MG63 (cell line): ENCODE measurements around the gene ATOH7. TPM values are rescaled to one million over a fixed set of nuclear protein-coding genes. Genes with fewer than 3 reads are reported as not detected.
A peak's percentile ranks its signal among the peaks of the same experiment; 100 is the strongest.
"Not testable (repeated sequence)": the region's sequence is repeated elsewhere in the genome, so short reads cannot be mapped to it uniquely, and the experiment has no call there.

ENCODE experiments used
- DNase-seq: peaks from one replicate; pipeline ENCODE4 v3.0.0-alpha.2; 2020
- H3K27me3 ChIP-seq: fragments of 250-450 bp; sonication (Bioruptor Pico); 2 replicates; pipeline ENCODE4 v1.5.1; 2020; ENCODE audit warnings: mild to moderate bottlenecking, moderate library complexity
- H3K36me3 ChIP-seq: fragments of 250-450 bp; sonication (Bioruptor Pico); 2 replicates; pipeline ENCODE4 v1.5.1; 2020; ENCODE audit warnings: mild to moderate bottlenecking, moderate library complexity
- H3K4me3 ChIP-seq: fragments of 250-450 bp; sonication (Bioruptor Pico); 2 replicates; pipeline ENCODE4 v1.5.1; 2020; ENCODE audit warnings: mild to moderate bottlenecking, moderate library complexity
- H3K9me3 ChIP-seq: fragments of 250-450 bp; sonication (Bioruptor Pico); 2 replicates; pipeline ENCODE4 v1.5.1; 2020; ENCODE audit warnings: mild to moderate bottlenecking, moderate library complexity
- total RNA-seq: library from RNA; depleted of rRNA; stranded (reverse); fragments of >200 nt; shearing (Covaris generic); gene quantifications from 2 replicates; pipeline ENCODE4 v1.2.3, GENCODE V29; 2014; ENCODE audit warnings: low replicate concordance; rRNA removed

ATOH7 gene
- total RNA-seq, 1 experiment from 2014 or later, result not detected

DNA sequence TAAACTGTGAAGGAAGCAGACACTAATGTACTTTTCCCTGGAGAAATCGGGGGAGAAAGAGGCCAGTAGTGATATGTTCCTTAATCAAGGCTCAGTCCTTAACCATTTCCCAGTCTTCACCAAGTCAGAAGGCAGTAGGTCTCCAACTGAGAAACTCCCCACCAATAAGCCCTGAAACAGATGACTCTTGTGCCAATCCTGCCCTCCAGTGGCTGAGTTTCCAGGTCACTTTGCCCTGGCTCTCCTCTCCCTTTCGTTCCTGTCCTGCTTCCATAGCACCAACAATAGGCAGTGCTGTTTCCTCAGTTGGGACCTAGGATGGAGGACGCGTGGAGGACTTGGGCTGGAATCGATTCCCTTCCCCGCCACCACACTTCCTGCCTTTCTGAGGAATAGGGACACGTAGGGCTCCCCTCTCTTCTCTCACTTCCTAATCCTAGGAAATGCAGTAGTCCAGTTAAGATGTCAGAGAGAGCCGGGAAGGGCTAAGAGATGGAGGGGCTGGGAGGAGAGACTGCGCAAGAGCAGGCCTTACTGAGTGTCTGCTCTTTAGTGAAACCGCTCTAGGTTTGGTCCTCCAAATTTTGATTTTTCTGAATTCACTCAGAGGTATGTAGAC is 23.4 kb downstream of the ATOH7 start:
- Histone ChIP-seq H3K36me3 (peaks cover 81% of the 10 kb centered on the region), H3K9me3 (no peaks in the 10 kb centered on the region)
- DNase-seq, result peak; percentile 17

DNA sequence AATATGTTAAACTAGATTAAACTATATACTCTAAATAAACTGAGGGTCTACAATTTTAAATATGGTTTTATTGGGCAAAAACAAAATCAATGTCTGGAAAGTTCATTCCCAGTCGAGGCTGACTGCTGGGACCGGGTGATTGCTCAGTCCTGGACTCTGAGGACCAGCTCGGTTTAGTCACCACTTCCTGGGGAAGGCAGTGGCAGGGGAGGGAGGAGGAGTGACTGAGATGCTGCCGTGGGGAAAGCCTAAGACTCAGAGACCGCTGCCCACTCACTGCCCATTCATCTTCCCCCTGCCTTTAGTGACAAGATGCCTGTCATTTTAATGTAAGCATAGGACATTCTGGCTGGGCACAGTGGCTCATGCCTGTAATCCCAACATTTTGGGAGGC is 29.0 kb downstream of the ATOH7 start:
- no peaks in the 10 kb centered on the region for H3K27me3 ChIP-seq
- H3K36me3 ChIP-seq, result peaks cover 71% of the 10 kb centered on the region
- no peak overlapping the region for H3K4me3 ChIP-seq
- DNase-seq, result peak; percentile 38
- H3K9me3 ChIP-seq, result no peaks in the 10 kb centered on the region

More for the DNA sequence above, 23.4 kb downstream of the ATOH7 start:
- no peaks in the 10 kb centered on the region for H3K27me3 ChIP-seq
- H3K4me3 ChIP-seq, result no peak overlapping the region

DNA sequence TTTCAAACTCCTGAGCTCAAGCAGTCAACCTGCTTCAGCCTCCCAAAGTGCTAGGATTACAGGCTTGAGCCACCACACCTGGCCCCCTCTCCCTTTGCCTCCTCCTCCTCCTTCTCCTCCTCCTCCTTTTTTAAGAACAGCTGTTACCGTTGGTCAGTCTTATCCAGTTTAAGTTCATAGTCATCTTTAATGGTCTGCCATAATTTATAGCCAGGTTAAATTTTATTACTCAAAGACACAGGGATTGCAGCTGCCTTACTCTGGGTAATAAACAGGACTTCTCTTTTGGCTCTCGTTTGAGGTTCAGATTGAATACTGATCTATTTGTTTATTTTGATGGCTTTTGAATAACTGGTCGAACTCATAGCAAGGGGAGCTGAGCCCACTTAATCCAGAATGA is 35.2 kb downstream of the ATOH7 start:
- H3K27me3 ChIP-seq, result no peaks in the 10 kb centered on the region
- no peak overlapping the region for H3K4me3 ChIP-seq
- no peaks in the 10 kb centered on the region for H3K9me3 ChIP-seq
- H3K36me3 ChIP-seq, result peaks cover 84% of the 10 kb centered on the region
- DNase-seq, result no peak

DNA sequence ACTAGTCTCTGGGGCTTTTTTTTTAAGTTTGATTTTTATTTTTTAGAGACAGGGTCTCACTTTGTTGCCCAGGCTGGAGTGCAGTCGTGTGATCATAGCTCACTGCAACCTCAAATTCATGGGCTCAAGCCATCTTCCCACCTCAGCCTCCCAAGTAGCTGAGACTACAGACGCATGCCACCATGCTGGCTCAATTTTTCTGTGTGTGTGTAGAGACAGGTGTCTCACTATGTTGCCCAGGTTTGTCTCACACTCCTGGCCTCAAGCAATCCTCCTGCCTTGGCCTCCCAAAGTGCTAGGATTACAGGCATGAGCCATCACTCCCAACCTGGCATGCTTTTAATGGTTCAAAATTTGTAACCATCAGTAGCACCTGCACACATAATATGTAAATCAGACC is 36.1 kb downstream of the ATOH7 start:
- H3K9me3 ChIP-seq, H3K27me3 ChIP-seq, DNase-seq, H3K4me3 ChIP-seq: not testable (repeated sequence)
- peaks cover 88% of the 10 kb centered on the region for H3K36me3 ChIP-seq

DNA sequence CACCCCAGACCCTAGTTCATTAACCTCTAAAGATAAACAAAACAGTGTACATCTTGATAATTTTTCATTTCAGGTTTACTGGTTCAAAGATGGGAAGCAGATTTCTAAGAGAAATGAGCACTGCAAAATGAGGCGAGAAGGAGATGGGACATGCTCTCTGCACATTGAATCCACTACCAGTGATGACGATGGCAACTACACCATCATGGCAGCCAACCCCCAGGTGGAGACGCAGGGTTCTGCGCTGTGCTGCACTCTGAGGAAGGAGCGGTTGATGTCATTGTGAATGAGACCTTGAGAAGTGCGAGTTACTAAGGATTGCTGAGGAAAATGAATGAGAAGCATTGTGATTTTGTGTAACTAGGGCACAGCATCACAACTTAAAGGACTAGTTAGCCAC is 37.6 kb downstream of the ATOH7 start:
- Histone ChIP-seq H3K27me3 (no peaks in the 10 kb centered on the region), H3K4me3 (no peak overlapping the region)
- DNase-seq, result no peak

DNA sequence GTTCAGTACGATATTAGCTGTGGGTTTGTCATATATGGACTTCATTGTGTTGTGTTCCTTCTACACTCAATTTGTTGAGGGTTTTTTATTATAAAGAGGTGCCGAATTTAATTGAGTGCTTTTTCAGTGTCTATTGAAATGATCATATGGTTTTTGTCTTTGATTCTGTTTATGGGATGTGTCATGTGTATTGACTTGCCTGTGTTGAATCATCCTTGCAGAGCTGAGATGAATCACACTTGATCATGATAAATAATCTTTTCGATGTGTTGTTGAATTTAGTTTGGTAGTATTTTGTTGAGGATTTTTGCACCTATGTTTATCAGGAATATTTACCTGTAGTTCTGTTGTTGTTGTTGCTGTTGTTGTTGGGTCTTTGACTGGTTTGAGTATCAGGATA is 39.8 kb downstream of the ATOH7 start:
- peaks cover 89% of the 10 kb centered on the region for H3K36me3 ChIP-seq
- no peak for DNase-seq
- no peaks in the 10 kb centered on the region for H3K27me3 ChIP-seq
- no peaks in the 10 kb centered on the region for H3K9me3 ChIP-seq
- no peak overlapping the region for H3K4me3 ChIP-seq

More for the DNA sequence above, 37.6 kb downstream of the ATOH7 start:
- Histone ChIP-seq H3K9me3 (no peaks in the 10 kb centered on the region), H3K36me3 (peaks cover 92% of the 10 kb centered on the region)

DNA sequence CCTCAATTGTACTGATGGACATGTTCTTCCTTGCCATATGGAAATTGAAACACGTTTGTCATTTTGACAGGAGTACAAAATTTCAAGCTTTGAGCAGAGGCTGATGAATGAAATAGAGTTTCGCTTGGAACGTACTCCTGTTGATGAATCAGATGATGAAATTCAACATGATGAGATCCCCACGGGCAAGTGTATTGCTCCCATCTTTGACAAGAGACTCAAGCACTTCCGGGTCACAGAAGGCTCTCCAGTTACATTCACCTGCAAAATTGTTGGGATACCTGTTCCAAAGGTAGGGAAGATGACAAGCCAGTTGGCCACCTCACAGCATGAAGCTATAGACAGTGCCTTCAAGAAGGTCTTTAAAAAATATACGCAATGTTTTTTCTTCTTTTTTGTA is 43.1 kb downstream of the ATOH7 start:
- Histone ChIP-seq H3K36me3 (peaks cover 69% of the 10 kb centered on the region), H3K4me3 (no peak overlapping the region), H3K9me3 (no peaks in the 10 kb centered on the region), H3K27me3 (no peaks in the 10 kb centered on the region)
- no peak for DNase-seq

DNA sequence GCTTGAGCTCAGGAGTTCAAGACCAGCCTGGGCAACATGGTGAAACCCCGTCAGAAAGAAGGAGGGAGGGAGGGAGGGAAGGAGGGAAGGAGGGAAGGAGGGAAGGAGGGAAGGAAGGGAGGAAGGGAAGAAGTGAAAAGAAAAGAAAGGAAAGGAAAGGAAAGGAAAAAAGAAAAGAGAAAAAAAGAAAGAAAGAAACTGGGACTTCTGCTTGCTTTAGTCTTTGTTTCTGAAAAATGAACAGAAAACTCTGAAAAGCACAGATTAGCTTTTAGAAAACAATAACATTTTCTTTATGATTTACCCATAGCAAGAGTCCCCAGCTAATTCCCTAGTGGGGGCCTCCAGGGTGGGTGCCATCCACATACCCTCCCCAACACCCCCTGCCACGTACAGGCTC is 46.8 kb downstream of the ATOH7 start:
- H3K27me3 ChIP-seq, result no peaks in the 10 kb centered on the region

DNA sequence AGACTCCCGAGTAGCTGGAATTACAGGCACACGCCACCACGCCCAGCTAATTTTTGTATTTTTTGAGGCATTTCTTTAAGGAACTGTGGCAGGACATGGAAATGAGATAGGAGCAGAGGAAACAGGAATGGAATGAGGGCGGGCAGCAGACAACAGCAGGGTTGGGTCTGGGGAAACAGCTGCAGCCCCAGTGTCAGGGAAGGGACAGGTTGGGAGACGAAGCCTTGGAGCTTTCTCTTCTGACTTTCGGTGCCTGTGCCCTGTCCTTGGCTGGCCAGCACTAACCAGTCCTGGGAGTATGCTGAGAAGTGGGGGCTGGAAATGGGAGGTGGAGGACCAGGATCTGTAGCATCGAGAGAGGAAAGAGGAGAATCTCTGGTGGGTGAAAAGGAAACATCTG is 47.4 kb downstream of the ATOH7 start:
- Histone ChIP-seq H3K4me3 (no peak overlapping the region), H3K36me3 (peaks cover 55% of the 10 kb centered on the region), H3K27me3 (no peaks in the 10 kb centered on the region), H3K9me3 (no peaks in the 10 kb centered on the region)
- DNase-seq, result no peak

More for the DNA sequence above, 46.8 kb downstream of the ATOH7 start:
- Histone ChIP-seq H3K36me3 (peaks cover 58% of the 10 kb centered on the region), H3K4me3 (no peak overlapping the region), H3K9me3 (no peaks in the 10 kb centered on the region)
- no peak for DNase-seq

Other genes starting within 250 kb of the ATOH7 start
- 129 and 171 TPM in 2 replicates for gene HERC4, start 156.8 kb downstream of the ATOH7 start, total RNA-seq
- gene MYPN, start 122.6 kb downstream of the ATOH7 start, total RNA-seq, result 28.9 and 31.3 TPM in 2 replicates
- 29.8 and 50.1 TPM in 2 replicates for gene HNRNPH3, start 100.0 kb upstream of the ATOH7 start, total RNA-seq
- 2.5 and 3.4 TPM in 2 replicates for gene PBLD, start 100.8 kb upstream of the ATOH7 start, total RNA-seq
- 8.4 and 16.4 TPM in 2 replicates for gene RUFY2, start 175.2 kb upstream of the ATOH7 start, total RNA-seq
- 6.8 and 10.7 TPM in 2 replicates for gene DNA2, start 239.9 kb upstream of the ATOH7 start, total RNA-seq